ENCODE measurements around the gene EIF4ENIF1. TPM values are rescaled to one million over a fixed set of nuclear protein-coding genes. Genes with fewer than 3 reads are reported as not detected.

Gene EIF4ENIF1
- polyA plus RNA-seq, 1 of the 3 experiments (the other 2 are of a cell fraction) = 18.4 TPM

DNA sequence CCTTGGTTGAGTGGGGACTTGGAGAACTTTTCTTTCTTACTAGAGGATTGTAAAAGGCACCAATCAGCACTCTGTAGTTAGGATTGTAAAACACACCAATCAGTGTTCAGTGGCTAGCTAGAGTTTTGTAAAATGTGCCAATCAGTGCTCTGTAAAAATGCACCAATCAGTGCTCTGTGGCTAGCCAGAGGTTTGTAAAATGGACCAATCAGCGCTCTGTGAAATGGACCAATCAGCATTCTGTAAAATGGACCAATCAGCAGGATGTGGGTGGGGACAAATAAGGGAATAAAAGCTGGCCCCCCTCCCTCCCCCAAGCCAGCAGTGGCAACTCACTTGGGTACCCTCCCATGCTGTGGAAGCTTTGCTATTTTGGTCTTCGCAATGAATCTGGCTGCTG, 95.7 kb downstream of the EIF4ENIF1 start:
- H3K4me2 ChIP-seq = no peak overlapping the region
- no peak overlapping the region for H3K4me3 ChIP-seq (ENCODE audit: low read depth in 2 of 2, low read length in 1 of 2)
- H3K27ac ChIP-seq (ENCODE audit: low read depth in 2 of 2, low read length in 1 of 2) = peak overlapping the region in 1 of 2 experiments; percentile 55; a peak in 1 of 4 replicates
- ChIA-PET POLR2A (interaction anchor here (1.4 kb wide), 1 partner anchor 47 kb away, joined by 3 read pairs; no protein-coding TSS in a partner anchor), CTCF (no interaction called here)
- peaks cover 12% of the 10 kb centered on the region for H3F3A ChIP-seq (replicated peaks; ENCODE audit: insufficient read depth)
- no peak overlapping the region for H3K9ac ChIP-seq
- H3K4me1 ChIP-seq (ENCODE audit: control insufficient read depth in 1 of 2, insufficient read depth in 2 of 2, low read depth in 1 of 2, low read length in 1 of 2) = no peaks in the 10 kb centered on the region
- no peaks in the 10 kb centered on the region for H3K36me3 ChIP-seq (replicated peaks in 1 of 2; ENCODE audit: control insufficient read depth in 1 of 2, insufficient read depth in 2 of 2, low read length in 1 of 2)
- 95% methylated on average over 2 of the region's 2 CpGs for WGBS (ENCODE audit: low lambda C conversion rate)
- no peak for DNase-seq
- H3K79me2 ChIP-seq (ENCODE audit: insufficient read depth) = no peaks in the 10 kb centered on the region
- H3K9me2 ChIP-seq = no peaks in the 10 kb centered on the region
- no peaks in the 10 kb centered on the region for H3K9me3 ChIP-seq
- no peak overlapping the region for H2AFZ ChIP-seq (ENCODE audit: low read depth)
- TF ChIP-seq, protein P1, sequence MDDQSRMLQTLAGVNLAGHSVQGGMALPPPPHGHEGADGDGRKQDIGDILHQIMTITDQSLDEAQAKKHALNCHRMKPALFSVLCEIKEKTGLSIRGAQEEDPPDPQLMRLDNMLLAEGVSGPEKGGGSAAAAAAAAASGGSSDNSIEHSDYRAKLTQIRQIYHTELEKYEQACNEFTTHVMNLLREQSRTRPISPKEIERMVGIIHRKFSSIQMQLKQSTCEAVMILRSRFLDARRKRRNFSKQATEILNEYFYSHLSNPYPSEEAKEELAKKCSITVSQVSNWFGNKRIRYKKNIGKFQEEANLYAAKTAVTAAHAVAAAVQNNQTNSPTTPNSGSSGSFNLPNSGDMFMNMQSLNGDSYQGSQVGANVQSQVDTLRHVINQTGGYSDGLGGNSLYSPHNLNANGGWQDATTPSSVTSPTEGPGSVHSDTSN (IDR thresholded peaks at IDR 0.05) = no peak
- TF ChIP-seq RAD21 (IDR thresholded peaks at IDR 0.05; ENCODE audit: low read length) = no peak
- TF ChIP-seq, protein P2, sequence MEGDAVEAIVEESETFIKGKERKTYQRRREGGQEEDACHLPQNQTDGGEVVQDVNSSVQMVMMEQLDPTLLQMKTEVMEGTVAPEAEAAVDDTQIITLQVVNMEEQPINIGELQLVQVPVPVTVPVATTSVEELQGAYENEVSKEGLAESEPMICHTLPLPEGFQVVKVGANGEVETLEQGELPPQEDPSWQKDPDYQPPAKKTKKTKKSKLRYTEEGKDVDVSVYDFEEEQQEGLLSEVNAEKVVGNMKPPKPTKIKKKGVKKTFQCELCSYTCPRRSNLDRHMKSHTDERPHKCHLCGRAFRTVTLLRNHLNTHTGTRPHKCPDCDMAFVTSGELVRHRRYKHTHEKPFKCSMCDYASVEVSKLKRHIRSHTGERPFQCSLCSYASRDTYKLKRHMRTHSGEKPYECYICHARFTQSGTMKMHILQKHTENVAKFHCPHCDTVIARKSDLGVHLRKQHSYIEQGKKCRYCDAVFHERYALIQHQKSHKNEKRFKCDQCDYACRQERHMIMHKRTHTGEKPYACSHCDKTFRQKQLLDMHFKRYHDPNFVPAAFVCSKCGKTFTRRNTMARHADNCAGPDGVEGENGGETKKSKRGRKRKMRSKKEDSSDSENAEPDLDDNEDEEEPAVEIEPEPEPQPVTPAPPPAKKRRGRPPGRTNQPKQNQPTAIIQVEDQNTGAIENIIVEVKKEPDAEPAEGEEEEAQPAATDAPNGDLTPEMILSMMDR (IDR thresholded peaks at IDR 0.05) = no peak
- TF ChIP-seq TCF12 (IDR thresholded peaks at IDR 0.05) = no peak
- no peaks in the 10 kb centered on the region for H3K27me3 ChIP-seq (ENCODE audit: insufficient read depth)
- no peaks in the 10 kb centered on the region for H4K20me1 ChIP-seq (ENCODE audit: insufficient read depth)

Small RNA genes within 50 kb of the gene (small RNA-seq; reads per million reads assigned to genes)
- 0 reads per million in 7 experiments for gene AL096701.2
- 0 to 3.1 (median 0.06) reads per million in 7 experiments for gene RNU6-28P

Other genes starting within 250 kb of the EIF4ENIF1 start
- gene PIK3IP1, start 197.4 kb downstream of the EIF4ENIF1 start, polyA plus RNA-seq (2012; rRNA removed) = 8.6 and 11.3 TPM in 2 replicates
- gene PATZ1, start 143.5 kb downstream of the EIF4ENIF1 start, polyA plus RNA-seq (2012; rRNA removed) = 19.1 and 21.8 TPM in 2 replicates
- 56.3 and 63.8 TPM in 2 replicates for gene DRG1, start 90.2 kb downstream of the EIF4ENIF1 start, polyA plus RNA-seq (2012; rRNA removed)
- 20.6 and 24.7 TPM in 2 replicates for gene SFI1, start 6.7 kb upstream of the EIF4ENIF1 start, polyA plus RNA-seq (2012; rRNA removed)
- gene PISD, start 172.4 kb upstream of the EIF4ENIF1 start, polyA plus RNA-seq (2012; rRNA removed) = 34.9 and 41.4 TPM in 2 replicates

Data from SK-N-SH (cell line).